Thymus (tissue), 11 donors: ENCODE results near the gene CLPSL1. TPM values are rescaled to one million over a fixed set of nuclear protein-coding genes. Genes with fewer than 3 reads are reported as not detected.

Experiments used
- DNase-seq, 9 donors: peaks; one replicate each; pipeline ENCODE4 v3.0.0-alpha.2; 2013; ENCODE audit warnings: low spot score in 9 of 9, low read depth in 6 of 9, missing footprints in 1 of 9
- H3K27ac ChIP-seq, 2 donors: one replicate each; pipeline ENCODE4 v1.5.1; 2013; ENCODE audit warnings: control low read depth in 1 of 2, low read depth in 1 of 2, low read length in 1 of 2, mild to moderate bottlenecking in 1 of 2, moderate library complexity in 1 of 2
- H3K27me3 ChIP-seq, 2 donors: one replicate each; pipeline ENCODE4 v1.5.1; 2013; ENCODE audit warnings: low read length in 1 of 2; ENCODE audit not compliant: control insufficient read depth in 2 of 2, insufficient read depth in 1 of 2
- H3K36me3 ChIP-seq, 2 donors: one replicate each; pipeline ENCODE4 v1.5.1; 2013; ENCODE audit warnings: low read length in 1 of 2, mild to moderate bottlenecking in 1 of 2, moderate library complexity in 1 of 2; ENCODE audit not compliant: control insufficient read depth in 2 of 2, insufficient read depth in 2 of 2
- H3K4me1 ChIP-seq, 2 donors: one replicate each; pipeline ENCODE4 v1.5.1; 2013; ENCODE audit warnings: low read length in 2 of 2; ENCODE audit not compliant: control insufficient read depth in 2 of 2, insufficient read depth in 2 of 2
- H3K4me3 ChIP-seq, 2 donors: one replicate each; pipeline ENCODE4 v1.5.1; 2013; ENCODE audit warnings: low read length in 2 of 2, control low read depth in 1 of 2, mild to moderate bottlenecking in 1 of 2
- H3K9me3 ChIP-seq, 2 donors: one replicate each; pipeline ENCODE4 v1.5.1; 2013; ENCODE audit warnings: low read length in 1 of 2, mild to moderate bottlenecking in 1 of 2; ENCODE audit not compliant: control insufficient read depth in 2 of 2, insufficient read depth in 1 of 2
- WGBS: extraction: QIAGEN DNeasy Blood & Tissue Kit; methylation state at CpG from one replicate; pipeline ENCODE4 v1.1.7; 2013; 5-methylcytosine and 5-hydroxymethylcytosine counted together
- polyA plus RNA-seq: library from polyadenylated mRNA; stranded (reverse); fragments of 200-250 nt; gene quantifications from one replicate; pipeline ENCODE4 v1.2.3, GENCODE V29; 2013
- total RNA-seq: library from RNA; stranded (reverse); fragments of 120-200 nt; gene quantifications from one replicate; pipeline ENCODE4 v1.2.4, GENCODE V29; 2013
- donor health status: healthy.

CLPSL1 gene
- total and polyA plus RNA-seq, 2 donors, result 0.14 TPM; not detected in 1

DNA sequence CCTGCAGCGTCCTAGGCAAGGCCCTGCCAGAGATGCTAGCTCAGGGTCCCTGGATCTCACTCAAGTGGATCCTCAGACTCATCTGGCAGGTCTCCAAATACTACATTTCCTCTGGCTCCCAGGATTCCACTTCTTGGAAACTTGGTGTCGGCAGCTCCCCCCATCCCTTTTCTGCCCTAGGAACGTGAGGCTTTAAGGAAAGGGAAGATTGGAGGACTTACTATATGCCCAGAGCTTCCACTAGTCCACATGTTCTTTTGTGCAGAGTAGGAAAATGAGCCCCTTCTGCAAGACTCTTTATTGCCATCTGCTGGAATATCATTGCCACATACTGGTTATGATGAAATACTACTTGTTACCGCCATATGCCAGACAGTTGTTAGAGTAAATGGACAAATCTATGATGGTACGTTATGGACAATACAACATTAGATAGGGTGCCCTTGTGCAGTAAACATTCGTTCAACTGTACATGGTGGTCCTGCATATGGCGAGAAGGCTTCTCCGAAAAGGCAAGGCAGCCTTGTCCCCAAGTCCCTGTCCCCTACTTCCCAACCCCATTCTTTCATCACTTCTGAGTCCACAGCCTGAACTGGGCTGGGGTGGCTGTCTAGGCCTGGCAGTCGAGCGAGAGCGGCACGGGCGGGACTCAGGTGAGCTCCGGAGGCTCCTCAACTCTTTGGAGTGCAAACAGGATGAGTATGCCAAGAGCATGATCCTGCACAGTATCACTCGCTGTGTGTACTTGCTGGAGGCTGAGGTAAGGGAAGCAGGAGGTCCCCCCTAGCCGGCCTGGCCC is 43.2 kb upstream of the CLPSL1 start:
- H3K27ac ChIP-seq, result no peak overlapping the region
- 72% methylated on average over 16 of the region's 16 CpGs for WGBS
- no peak overlapping the region for H3K4me3 ChIP-seq
- peaks cover 41 to 45% of the 10 kb centered on the region in 2 donors for H3K4me1 ChIP-seq
- no peaks in the 10 kb centered on the region for H3K27me3 ChIP-seq
- DNase-seq, result peak in 3 of 9 donors; percentile 73 to 87 (median 74)
- no peaks in the 10 kb centered on the region for H3K36me3 ChIP-seq
- H3K9me3 ChIP-seq, result no peaks in the 10 kb centered on the region

DNA sequence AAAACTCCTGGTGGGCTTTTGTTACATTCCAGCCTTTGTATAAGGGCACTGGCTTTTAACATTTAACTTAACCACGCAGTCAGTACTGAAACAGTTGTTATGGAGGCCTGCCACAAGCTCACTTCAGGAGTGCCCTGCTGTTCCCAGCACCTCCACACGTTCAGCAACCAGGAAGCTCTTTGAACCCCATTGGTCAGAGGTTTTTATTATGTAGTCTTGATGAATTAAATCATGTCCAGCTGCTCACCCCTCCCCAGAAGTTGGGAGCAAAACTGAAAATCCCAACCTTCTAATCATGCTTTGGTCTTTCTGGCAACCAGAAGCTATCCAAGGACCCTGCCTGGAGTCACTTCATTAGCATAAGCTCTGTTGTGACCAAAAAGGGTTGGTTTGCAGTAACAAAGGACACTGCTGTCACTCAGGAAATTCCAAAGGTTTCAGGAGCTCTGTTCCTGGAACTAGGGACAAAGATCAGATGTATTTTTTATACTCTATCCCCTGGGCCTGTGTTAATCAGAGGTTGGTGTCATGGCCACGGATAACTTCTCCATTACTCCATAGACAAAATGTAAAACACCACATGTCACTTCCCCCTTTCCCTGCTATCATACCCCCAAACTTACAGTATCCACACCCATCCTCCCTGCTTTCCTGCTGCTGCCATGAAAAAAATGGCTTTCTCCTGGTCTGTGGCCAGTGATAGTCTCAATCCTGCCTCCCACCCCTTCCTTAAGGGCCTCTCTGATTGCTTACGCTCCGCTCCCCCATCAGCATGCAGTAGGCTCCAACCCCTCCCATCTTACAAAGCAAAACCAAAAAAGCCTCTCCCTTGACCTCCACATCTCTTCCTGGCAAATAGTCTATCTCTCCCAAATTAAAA is 40.9 kb upstream of the CLPSL1 start:
- WGBS, result 95% methylated on average over 5 of the region's 5 CpGs
- DNase-seq, result no peak
- Histone ChIP-seq H3K4me3 (no peak overlapping the region), H3K27ac (no peak overlapping the region), H3K27me3 (no peaks in the 10 kb centered on the region), H3K9me3 (no peaks in the 10 kb centered on the region), H3K36me3 (no peaks in the 10 kb centered on the region), H3K4me1 (peaks cover 19 to 26% of the 10 kb centered on the region in 2 donors)

DNA sequence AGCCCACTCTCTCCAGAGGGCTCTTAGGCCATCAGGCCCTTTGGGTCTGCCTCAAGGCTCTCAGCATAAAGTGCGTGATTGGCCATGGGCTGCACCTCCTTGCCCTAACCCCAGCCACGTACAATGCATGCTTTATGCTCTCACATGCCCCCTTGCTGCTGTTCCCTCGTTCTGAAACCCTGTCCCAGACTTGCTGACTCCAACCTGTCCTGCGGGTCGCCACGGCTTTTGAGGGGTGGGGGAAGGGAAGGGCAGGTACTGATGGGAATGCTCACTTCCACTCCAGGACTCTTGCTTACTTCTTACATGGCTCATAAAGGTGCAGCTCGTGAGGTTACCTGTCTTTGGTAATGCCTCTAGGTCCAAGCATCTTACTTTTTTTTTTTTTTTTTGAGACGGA is 38.0 kb upstream of the CLPSL1 start:
- no peaks in the 10 kb centered on the region for H3K4me1 ChIP-seq
- H3K4me3 ChIP-seq, result no peak overlapping the region
- no peaks in the 10 kb centered on the region for H3K9me3 ChIP-seq
- H3K36me3 ChIP-seq, result no peaks in the 10 kb centered on the region
- H3K27me3 ChIP-seq, result no peaks in the 10 kb centered on the region
- 85% methylated on average over 8 of the region's 8 CpGs for WGBS
- no peak overlapping the region for H3K27ac ChIP-seq
- DNase-seq, result no peak

DNA sequence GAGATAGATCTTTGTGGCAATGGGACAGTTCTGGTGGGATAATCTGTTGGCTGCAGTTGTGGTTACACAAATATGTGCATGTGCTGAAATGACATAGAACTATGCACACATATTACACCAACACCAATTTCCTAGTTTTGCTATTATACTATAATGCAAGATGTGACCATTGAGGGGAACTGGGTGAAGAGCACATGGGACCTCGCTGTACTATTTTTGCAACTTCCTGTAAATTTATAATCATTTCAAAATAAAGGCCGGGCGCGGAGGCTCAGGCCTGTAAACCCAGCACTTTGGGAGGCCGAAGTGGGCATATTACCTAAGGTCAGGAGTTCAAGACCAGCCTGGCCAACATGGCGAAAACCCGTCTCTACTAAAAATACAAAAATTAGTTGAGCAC is 35.3 kb upstream of the CLPSL1 start:
- 94% methylated on average over 7 of the region's 7 CpGs for WGBS

GRCh38 chr6:35746516-35746915 is 34.3 kb upstream of the CLPSL1 start:
- 96% methylated on average over 3 of the region's 3 CpGs for WGBS

More for the DNA sequence above, 35.3 kb upstream of the CLPSL1 start:
- Histone ChIP-seq H3K36me3 (no peaks in the 10 kb centered on the region), H3K27me3 (no peaks in the 10 kb centered on the region), H3K4me1 (no peaks in the 10 kb centered on the region), H3K4me3 (no peak overlapping the region), H3K9me3 (peaks cover 0 to 5% of the 10 kb centered on the region in 2 donors), H3K27ac (no peak overlapping the region)
- DNase-seq, result no peak

DNA sequence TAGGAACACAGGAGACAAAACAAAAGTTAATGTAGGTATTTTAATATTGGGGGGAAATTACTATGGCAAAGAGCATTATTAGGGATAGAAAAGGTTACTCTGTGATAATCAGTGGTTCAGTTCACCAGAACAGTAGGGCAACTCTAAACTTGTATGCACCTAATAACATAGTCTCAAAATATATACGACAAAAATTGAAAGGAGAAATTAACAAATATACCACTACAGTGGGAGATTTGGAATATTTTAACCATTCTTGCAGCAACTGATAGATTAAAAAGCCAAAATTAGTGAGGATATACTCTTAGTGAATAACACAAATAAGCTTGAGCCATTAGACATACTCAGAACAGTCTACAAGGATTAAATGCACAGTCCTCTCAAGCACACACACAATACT is 32.9 kb upstream of the CLPSL1 start:
- WGBS, result 99% methylated on average over 1 of the region's 1 CpG
- Histone ChIP-seq H3K4me3 (no peak overlapping the region), H3K27ac (no peak overlapping the region), H3K27me3 (no peaks in the 10 kb centered on the region), H3K9me3 (peaks cover 0 to 5% of the 10 kb centered on the region in 2 donors), H3K36me3 (no peaks in the 10 kb centered on the region), H3K4me1 (no peaks in the 10 kb centered on the region)
- DNase-seq, result no peak

More at GRCh38 chr6:35746516-35746915, 34.3 kb upstream of the CLPSL1 start:
- no peaks in the 10 kb centered on the region for H3K4me1 ChIP-seq
- DNase-seq, result no peak
- H3K27me3 ChIP-seq, result no peaks in the 10 kb centered on the region
- peaks cover 0 to 5% of the 10 kb centered on the region in 2 donors for H3K9me3 ChIP-seq
- no peak overlapping the region for H3K27ac ChIP-seq
- no peak overlapping the region for H3K4me3 ChIP-seq
- H3K36me3 ChIP-seq, result no peaks in the 10 kb centered on the region

DNA sequence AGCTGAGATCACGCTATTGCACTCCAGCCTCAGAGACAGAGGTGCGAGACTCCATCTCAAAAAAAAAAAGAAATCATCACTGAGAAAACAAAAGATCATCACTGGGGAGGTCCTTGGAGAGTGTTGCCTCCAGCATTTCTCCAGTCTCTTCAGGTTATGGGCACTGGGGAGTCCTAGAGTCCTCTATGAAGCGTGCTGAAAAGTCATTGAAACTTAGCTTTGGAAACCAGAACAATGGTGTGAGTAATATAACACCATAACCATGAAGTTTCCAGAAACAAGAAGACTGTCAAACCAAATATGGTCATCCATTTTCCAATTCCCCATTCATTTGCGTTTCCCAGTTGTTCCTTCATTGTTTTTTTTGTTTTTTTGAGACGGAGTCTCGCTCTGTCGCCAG is 30.3 kb upstream of the CLPSL1 start:
- no peaks in the 10 kb centered on the region for H3K36me3 ChIP-seq
- no peaks in the 10 kb centered on the region for H3K4me1 ChIP-seq
- peaks cover 0 to 5% of the 10 kb centered on the region in 2 donors for H3K9me3 ChIP-seq
- no peak overlapping the region for H3K4me3 ChIP-seq
- H3K27ac ChIP-seq, result no peak overlapping the region
- 95% methylated on average over 7 of the region's 7 CpGs for WGBS
- no peaks in the 10 kb centered on the region for H3K27me3 ChIP-seq
- no peak for DNase-seq

DNA sequence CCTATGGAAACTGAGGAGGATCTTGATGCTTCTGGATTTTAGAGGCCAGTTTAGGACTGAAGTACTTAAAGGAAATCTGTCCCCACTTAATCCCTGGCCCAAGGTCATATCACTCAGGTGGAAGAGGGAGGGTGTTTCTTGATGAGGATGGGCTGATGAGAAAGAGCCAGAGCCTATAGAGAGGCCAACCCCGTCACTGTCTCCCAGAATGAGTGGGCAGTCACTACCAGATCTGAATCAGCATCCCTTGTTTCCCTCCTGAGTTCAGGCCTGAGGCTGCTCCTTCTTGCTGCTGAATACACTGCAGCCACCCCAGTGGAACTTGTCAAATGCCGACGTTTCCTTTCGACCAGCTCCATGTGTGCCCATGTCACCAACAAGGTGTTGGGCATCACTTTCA is 29.2 kb upstream of the CLPSL1 start:
- Histone ChIP-seq H3K4me1 (no peaks in the 10 kb centered on the region), H3K27ac (no peak overlapping the region), H3K4me3 (no peak overlapping the region), H3K36me3 (no peaks in the 10 kb centered on the region), H3K9me3 (peaks cover 0 to 5% of the 10 kb centered on the region in 2 donors), H3K27me3 (no peaks in the 10 kb centered on the region)
- WGBS, result 95% methylated on average over 4 of the region's 4 CpGs
- DNase-seq, result no peak

GRCh38 chr6:35752330-35752729 is 28.5 kb upstream of the CLPSL1 start:
- no peak overlapping the region for H3K27ac ChIP-seq
- no peak for DNase-seq
- WGBS, result 99% methylated on average over 4 of the region's 4 CpGs
- H3K4me3 ChIP-seq, result no peak overlapping the region
- no peaks in the 10 kb centered on the region for H3K4me1 ChIP-seq
- H3K36me3 ChIP-seq, result no peaks in the 10 kb centered on the region
- no peaks in the 10 kb centered on the region for H3K27me3 ChIP-seq
- H3K9me3 ChIP-seq, result peaks cover 0 to 5% of the 10 kb centered on the region in 2 donors
